ENCODE data around the gene CENPT. TPM values are rescaled to one million over a fixed set of nuclear protein-coding genes. Genes with fewer than 3 reads are reported as not detected.

The CENPT gene
- total and polyA plus RNA-seq, 2 of the 8 experiments (the other 6 are each of a cell fraction or from before 2014, with no cell fraction given) = 42.4 to 53.4 TPM

- H2BK12ac ChIP-seq (ENCODE audit: low read depth, low read length) = no peak within 1 kb of the TSS
- H2AFZ ChIP-seq (ENCODE audit: low read length) = no peak within 1 kb of the TSS
- H3K23me2 ChIP-seq (ENCODE audit: low read depth, low read length) = 0 out of 2 replicates have a peak, but pooled peaks cover 2% of the 10 kb centered on the region
- H3K14ac ChIP-seq (ENCODE audit: insufficient read length) = no peak within 1 kb of the TSS
- no peaks in the 10 kb centered on the region for H3K79me2 ChIP-seq (ENCODE audit: control insufficient read depth in 1 of 2, insufficient read depth in 2 of 2, low read length in 2 of 2)
- no peak within 1 kb of the TSS for H4K91ac ChIP-seq (replicated peaks; ENCODE audit: insufficient read length, low read length)
- H2BK5ac ChIP-seq (ENCODE audit: low read depth, low read length) = no peak within 1 kb of the TSS; the same call in 1 of the 2 replicates
- no peak within 1 kb of the TSS for H3K23ac ChIP-seq (ENCODE audit: insufficient read length)
- no peaks in the 10 kb centered on the region for H3K9me3 ChIP-seq (ENCODE audit: insufficient read depth in 2 of 2, low read depth in 1 of 2, low read length in 1 of 2)
- peaks cover 5 to 15% (median 11%) of the 10 kb centered on the region in 4 experiments for H3K4me1 ChIP-seq (replicated peaks in 1 of 4; ENCODE audit: control insufficient read depth in 3 of 4, insufficient read depth in 4 of 4, low read length in 3 of 4)
- 0 out of 2 replicates have a peak within 1 kb of the TSS, but pooled peaks have one; percentile 16 for H2BK15ac ChIP-seq (ENCODE audit: low read length)
- H3K27me3 ChIP-seq (replicated peaks in 1 of 4; ENCODE audit: control insufficient read depth in 3 of 4, extremely low read depth in 1 of 4, insufficient read depth in 3 of 4, low read length in 3 of 4) = no peaks in the 10 kb centered on the region
- H3K4me2 ChIP-seq (ENCODE audit: insufficient read depth in 1 of 2, low read depth in 2 of 2, low read length in 2 of 2) = peak within 1 kb of the TSS; percentile 18 to 61
- H2BK20ac ChIP-seq (ENCODE audit: low read length) = no peak within 1 kb of the TSS
- no peak within 1 kb of the TSS; a peak in 1 of 7 replicates for H3K9ac ChIP-seq (replicated peaks in 1 of 4; ENCODE audit: extremely low read depth in 1 of 4, low read depth in 3 of 4, low read length in 3 of 4)
- H4K20me1 ChIP-seq (replicated peaks in 1 of 2; ENCODE audit: control insufficient read depth in 1 of 2, insufficient read depth in 2 of 2, low read length in 2 of 2) = peaks cover 9 to 17% of the 10 kb centered on the region in 2 experiments
- peaks cover 17 to 34% (median 24%) of the 10 kb centered on the region in 4 experiments for H3K36me3 ChIP-seq (ENCODE audit: control insufficient read depth in 2 of 4, insufficient read depth in 4 of 4, low read length in 3 of 4)
- H4K5ac ChIP-seq (ENCODE audit: insufficient read length, low read depth, low read length) = no peak within 1 kb of the TSS
- peak within 1 kb of the TSS; percentile 53 for H4K8ac ChIP-seq (ENCODE audit: extremely low read depth, insufficient read depth, low read length)
- no peak within 1 kb of the TSS for H2BK120ac ChIP-seq (replicated peaks; ENCODE audit: low read depth, low read length)
- peak within 1 kb of the TSS; percentile 11 to 51 (median 28); a peak in 6 of 8 replicates for H3K4me3 ChIP-seq (ENCODE audit: extremely low read depth in 1 of 4, insufficient read depth in 2 of 4, low read depth in 3 of 4, low read length in 4 of 4)
- ChIA-PET CTCF (ENCODE audit: partially characterized antibody) (interaction anchor here (0.7 to 21.8 kb wide), 31 partner anchors 9 to 371 kb away, joined by 3 to 623 read pairs (median 7); partner anchors contain the start of genes CENPT, CTRL, EDC4 and LCAT), POLR2A (ENCODE audit: partially characterized antibody) (interaction anchor here (0.8 to 6.3 kb wide), 14 partner anchors 8 to 221 kb away, joined by 3 to 45 read pairs (median 4); partner anchors contain the start of genes CTRL, EDC4, PSKH1 and PSMB10)
- no peaks in the 10 kb centered on the region for H3K79me1 ChIP-seq (ENCODE audit: low read depth, low read length)
- H3K4ac ChIP-seq (replicated peaks; ENCODE audit: insufficient read length, low read depth, low read length) = no peak within 1 kb of the TSS
- no peak within 1 kb of the TSS; the same call in 1 of the 2 replicates for H3K27ac ChIP-seq (ENCODE audit: low read depth, low read length)
- no peak within 1 kb of the TSS for H2AK5ac ChIP-seq (ENCODE audit: low read depth, low read length)
- 6% methylated on average over 21 of the region's 22 CpGs; no CpG with 5 or more reads in 1 of the 2 experiments for WGBS, 2 experiments (ENCODE audit: extremely low coverage in 1 of 2, insufficient coverage in 1 of 2, insufficient read length in 1 of 2, insufficient replicate concordance in 2 of 2, low coverage in 1 of 2, low lambda C conversion rate in 2 of 2, missing lambda C conversion rate in 1 of 2)
- DNase-seq (ENCODE audit: low read depth in 1 of 2, low spot score in 2 of 2) = peak; percentile 77 to 94
- no peak within 1 kb of the TSS for H3K18ac ChIP-seq (ENCODE audit: extremely low read depth, low read length)
- no peak for FAIRE-seq
- H3K56ac ChIP-seq (replicated peaks; ENCODE audit: insufficient read length, low read depth, low read length) = no peak within 1 kb of the TSS
- TF ChIP-seq, protein P1, sequence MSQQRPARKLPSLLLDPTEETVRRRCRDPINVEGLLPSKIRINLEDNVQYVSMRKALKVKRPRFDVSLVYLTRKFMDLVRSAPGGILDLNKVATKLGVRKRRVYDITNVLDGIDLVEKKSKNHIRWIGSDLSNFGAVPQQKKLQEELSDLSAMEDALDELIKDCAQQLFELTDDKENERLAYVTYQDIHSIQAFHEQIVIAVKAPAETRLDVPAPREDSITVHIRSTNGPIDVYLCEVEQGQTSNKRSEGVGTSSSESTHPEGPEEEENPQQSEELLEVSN (IDR thresholded peaks at IDR 0.05) = peak; percentile 52; the same call in 1 of the 2 replicates
- TF ChIP-seq, protein P2, sequence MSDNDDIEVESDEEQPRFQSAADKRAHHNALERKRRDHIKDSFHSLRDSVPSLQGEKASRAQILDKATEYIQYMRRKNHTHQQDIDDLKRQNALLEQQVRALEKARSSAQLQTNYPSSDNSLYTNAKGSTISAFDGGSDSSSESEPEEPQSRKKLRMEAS (IDR thresholded peaks at IDR 0.05) = 0 out of 2 replicates have a peak, but pooled peaks have one; percentile 13
- TF ChIP-seq TBP (IDR thresholded peaks at IDR 0.05; ENCODE audit: low read depth, low read length) (peak; percentile 77), SIN3A (conservative IDR thresholded peaks at IDR 0.05 in 1 of 2, IDR thresholded peaks at IDR 0.05 in 1 of 2; ENCODE audit: low read depth in 1 of 2, low read length in 2 of 2) (no peak), RBBP5 (IDR thresholded peaks at IDR 0.05; ENCODE audit: borderline replicate concordance, low read depth, low read length) (0 out of 2 replicates have a peak, but pooled peaks have one; percentile 42), KDM4A (IDR thresholded peaks at IDR 0.05; ENCODE audit: low read depth, low read length, severe bottlenecking) (no peak), POLR2A (IDR thresholded peaks at IDR 0.05; ENCODE audit: control extremely low read depth in 1 of 2, low read depth in 2 of 2, low read length in 2 of 2) (peak in 1 of 2 experiments; percentile 61; a peak in 1 of 3 replicates), SRF (IDR thresholded peaks at IDR 0.05; ENCODE audit: low read depth, low read length) (no peak), SP2 (IDR thresholded peaks at IDR 0.05; ENCODE audit: low read length) (no peak), POLR2AphosphoS5 (IDR thresholded peaks at IDR 0.05; ENCODE audit: low read depth, low read length) (peak; percentile 79), GTF2F1 (IDR thresholded peaks at IDR 0.05; ENCODE audit: borderline replicate concordance, low read depth, low read length) (no peak), TAF7 (optimal IDR thresholded peaks at IDR 0.05; ENCODE audit: borderline replicate concordance, low read depth, low read length) (no peak)
Measured at GRCh38 chr16:67884684-67885083, 37.2 kb upstream of the CENPT start, which contains the start of gene NRN1L. Gene NRN1L (plus strand): TSS chr16:67884885. CDS start chr16:67884904, 19 bp downstream.
